Tibial artery (tissue), 4 donors: ENCODE measurements around the gene TMPRSS4.

Experiments
- DNase-seq, 2 donors: peaks; one replicate each; pipeline ENCODE4 v3.0.0-alpha.2; 2019
- H3K27ac ChIP-seq, 2 donors: fragments of 200-600 bp; sonication (generic) in 1 of 2; 1 replicate in 1 of 2; 2 replicates in 1 of 2; pipeline ENCODE4 v1.5.1; 2018 to 2019; ENCODE audit warnings: mild to moderate bottlenecking in 1 of 2
- H3K27me3 ChIP-seq, 2 donors: fragments of 200-600 bp; sonication (generic) in 1 of 2; one replicate each; pipeline versions ENCODE4 v1.5.1 to v1.6.0; 2016 to 2019
- H3K36me3 ChIP-seq, 3 donors: fragments of 200-600 bp; sonication (generic) in 2 of 3; one replicate each; pipeline ENCODE4 v1.5.1; 2016 to 2019; ENCODE audit warnings: mild to moderate bottlenecking in 2 of 3
- H3K4me1 ChIP-seq, 4 donors: fragments of 200-600 bp; sonication (generic) in 2 of 4; 1 replicate in 3 of 4; 2 replicates in 1 of 4; pipeline ENCODE4 v1.5.1; 2016 to 2019
- H3K4me3 ChIP-seq, 2 donors: fragments of 200-600 bp; sonication (generic) in 1 of 2; 1 replicate in 1 of 2; 2 replicates in 1 of 2; pipeline ENCODE4 v1.5.1; 2018 to 2019; ENCODE audit warnings: mild to moderate bottlenecking in 2 of 2
- H3K9me3 ChIP-seq, 3 donors: fragments of 200-600 bp; sonication (generic) in 1 of 3; one replicate each; pipeline ENCODE4 v1.5.1; 2016 to 2019
- CTCF ChIP-seq, 2 experiments: fragments of 200-600 bp in 1 of 2; fragments of 450-650 bp in 1 of 2; IDR thresholded peaks; one replicate each; pipeline ENCODE4 v1.5.1; 2017 to 2019; ENCODE audit warnings: antibody characterized with exemption in 2 of 2, mild to moderate bottlenecking in 1 of 2, moderate library complexity in 1 of 2
- intact Hi-C: fragments of 100-400 bp; cut with DNase I; formaldehyde crosslinking; loops from one replicate; pipeline ENCODE4 v1.15.0; 2023; ENCODE audit warnings: low total_unique reads

TMPRSS4 gene

DNA sequence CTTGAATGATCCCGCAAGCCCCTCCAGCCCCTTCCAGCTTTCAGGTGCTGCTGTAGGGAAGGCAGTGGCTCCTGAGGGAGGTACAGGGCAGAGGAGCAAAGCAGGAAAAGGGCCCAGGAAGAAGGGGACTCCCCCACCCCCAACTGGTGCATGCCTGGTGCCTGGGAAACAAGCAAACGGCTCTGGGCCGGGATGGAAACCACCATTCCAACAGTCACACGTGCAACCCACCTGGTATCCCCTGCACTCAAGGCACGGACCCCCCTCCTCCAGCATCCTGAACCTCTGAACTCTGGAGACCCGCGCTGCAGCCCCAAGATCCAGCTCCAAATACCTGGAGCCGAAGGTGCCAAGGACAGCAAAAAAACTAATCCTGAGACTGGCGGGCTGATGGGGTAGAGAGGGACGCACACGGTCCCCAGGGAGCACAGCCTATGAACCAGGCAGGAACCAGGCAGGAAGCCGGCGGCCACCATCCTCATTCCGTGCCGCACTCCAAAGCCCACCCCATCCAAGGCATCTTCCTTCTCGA lies 75.2 kb downstream of the TMPRSS4 start:
- Histone ChIP-seq H3K27me3 (peaks cover 0 to 70% of the 10 kb centered on the region in 2 donors), H3K36me3 (no peaks in the 10 kb centered on the region), H3K27ac (no peak overlapping the region), H3K4me1 (peaks cover 0 to 24% (median 16%) of the 10 kb centered on the region in 4 donors), H3K4me3 (peak overlapping the region; percentile 44 to 60), H3K9me3 (no peaks in the 10 kb centered on the region)
- no peak for TF ChIP-seq CTCF (IDR thresholded peaks at IDR 0.05)
- DNase-seq = no peak
- intact Hi-C loops = loop anchor here (10.0 kb wide), 1 partner anchor 193 kb away; the partner anchor contains the start of genes CD3D and CD3G

GRCh38 chr11:118152552-118153471 lies 75.9 kb downstream of the TMPRSS4 start, which contains the start of gene SCN4B:
Gene SCN4B, minus strand, starts transcription at chr11:118152823. Its CDS starts 150 bp downstream, at chr11:118152673.
- Histone ChIP-seq H3K36me3 (no peaks in the 10 kb centered on the region), H3K4me3 (peak within 1 kb of the TSS; percentile 44 to 60), H3K27ac (no peak within 1 kb of the TSS), H3K4me1 (peaks cover 0 to 24% (median 16%) of the 10 kb centered on the region in 4 donors), H3K9me3 (no peaks in the 10 kb centered on the region), H3K27me3 (peaks cover 0 to 75% of the 10 kb centered on the region in 2 donors)
- DNase-seq = no peak
- no peak for TF ChIP-seq CTCF (IDR thresholded peaks at IDR 0.05)
- intact Hi-C loops = loop anchor here (10.0 kb wide), 1 partner anchor 192 kb away; the partner anchor contains the start of genes CD3D and CD3G

GRCh38 chr11:118153516-118153915 lies 76.6 kb downstream of the TMPRSS4 start:
- DNase-seq = no peak
- Histone ChIP-seq H3K4me3 (peak overlapping the region in 1 of 2 donors; percentile 60), H3K36me3 (no peaks in the 10 kb centered on the region), H3K9me3 (no peaks in the 10 kb centered on the region), H3K4me1 (peaks cover 0 to 24% (median 16%) of the 10 kb centered on the region in 4 donors), H3K27ac (no peak overlapping the region), H3K27me3 (peaks cover 0 to 80% of the 10 kb centered on the region in 2 donors)
- no peak for TF ChIP-seq CTCF (IDR thresholded peaks at IDR 0.05)
- intact Hi-C loops = loop anchor here (10.0 kb wide), 1 partner anchor 191 kb away; the partner anchor contains the start of genes CD3D and CD3G

GRCh38 chr11:118153976-118154375 lies 77.1 kb downstream of the TMPRSS4 start:
- no peak for TF ChIP-seq CTCF (IDR thresholded peaks at IDR 0.05)
- no peak for DNase-seq
- H3K4me1 ChIP-seq = peaks cover 0 to 24% (median 16%) of the 10 kb centered on the region in 4 donors
- no peaks in the 10 kb centered on the region for H3K9me3 ChIP-seq
- no peaks in the 10 kb centered on the region for H3K36me3 ChIP-seq
- H3K27me3 ChIP-seq = peaks cover 0 to 83% of the 10 kb centered on the region in 2 donors
- H3K27ac ChIP-seq = no peak overlapping the region
- intact Hi-C loops = loop anchor here (10.0 kb wide), 1 partner anchor 191 kb away; the partner anchor contains the start of genes CD3D and CD3G
- H3K4me3 ChIP-seq = no peak overlapping the region

GRCh38 chr11:118154641-118155040 lies 77.8 kb downstream of the TMPRSS4 start:
- TF ChIP-seq CTCF (IDR thresholded peaks at IDR 0.05) = no peak
- H3K4me3 ChIP-seq = no peak overlapping the region
- peaks cover 0 to 87% of the 10 kb centered on the region in 2 donors for H3K27me3 ChIP-seq
- H3K36me3 ChIP-seq = no peaks in the 10 kb centered on the region
- H3K9me3 ChIP-seq = no peaks in the 10 kb centered on the region
- no peak for DNase-seq
- H3K4me1 ChIP-seq = peaks cover 0 to 24% (median 16%) of the 10 kb centered on the region in 4 donors
- H3K27ac ChIP-seq = no peak overlapping the region
- intact Hi-C loops = loop anchor here (10.0 kb wide), 1 partner anchor 190 kb away; the partner anchor contains the start of genes CD3D and CD3G
